HepG2 (cell line): Measurements from ENCODE around the gene NAGS. TPM values are rescaled to one million over a fixed set of nuclear protein-coding genes. Genes with fewer than 3 reads are reported as not detected.
A peak's percentile ranks its signal among the peaks of the same experiment; 100 is the strongest.

Experiments used
- ATAC-seq: fragments of 200-7000 bp; cut with Tn5 transposase; 3 replicates; pipeline ENCODE4 v1.9.1; 2020; ENCODE audit warnings: mild to moderate bottlenecking, moderate library complexity
- Bru-seq: library from RNA; stranded (reverse); fragments of 400-500 nt; gene quantifications from one replicate; lab custom pipeline; 2021; lab: Mats Ljungman, UMichigan
- BruChase-seq, 2 experiments: library from RNA; stranded (reverse); fragments of 400-500 nt; gene quantifications; one replicate each; lab custom pipeline; 2021; lab: Mats Ljungman, UMichigan
- BruUV-seq: library from RNA; stranded (reverse); fragments of 400-500 nt; replicated peaks from 2 replicates; lab custom pipeline; 2021; lab: Mats Ljungman, UMichigan
- CTCF ChIA-PET: fragments of 300-600 bp; formaldehyde crosslinking; extraction: SDS; loops from one replicate; lab custom pipeline; 2021; ENCODE audit warnings: low total read pairs, inconsistent platforms, low intra/inter-chr PET ratio; lab: Yijun Ruan, JAX
- POLR2A ChIA-PET: fragments of 350-600 bp; sonication (Branson Sonifier 250); formaldehyde crosslinking; loops from one replicate; lab custom pipeline; 2020; ENCODE audit warnings: antibody characterized with exemption, inconsistent platforms; lab: Yijun Ruan, JAX
- DNase-seq: peaks from one replicate; pipeline ENCODE4 v3.0.0-alpha.2; 2015; ENCODE audit warnings: low spot score
- FAIRE-seq: peaks from 3 replicates; lab custom pipeline; 2011; peaks lifted over from hg19 to GRCh38; lab: Jason Lieb, UNC
- H2AFZ ChIP-seq: one replicate; pipeline ENCODE4 v1.6.1; 2011; ENCODE audit warnings: low read length, inconsistent platforms
- H3K27ac ChIP-seq: fragments of 300-600 bp; 3 replicates; pipeline ENCODE4 v1.8.0; 2011; ENCODE audit warnings: mixed run types, mild to moderate bottlenecking, mixed read lengths, low read length, inconsistent platforms; ENCODE audit not compliant: insufficient read depth; ENCODE audit errors: extremely low read length
- H3K27me3 ChIP-seq, 2 experiments: fragments of 200-600 bp in 1 of 2; 2 replicates in 1 of 2; 3 replicates in 1 of 2; pipeline versions ENCODE4 v1.6.0 to v1.8.0; 2011; ENCODE audit warnings: low read length in 2 of 2, mild to moderate bottlenecking in 2 of 2, moderate library complexity in 2 of 2, inconsistent platforms in 1 of 2; ENCODE audit not compliant: insufficient read depth in 2 of 2, control insufficient read depth in 1 of 2
- H3K36me3 ChIP-seq, 2 experiments: fragments of 200-600 bp in 1 of 2; replicated peaks in 1 of 2; 2 replicates in 1 of 2; 3 replicates in 1 of 2; pipeline versions ENCODE4 v1.5.1 to v1.8.0; 2011; ENCODE audit warnings: low read length in 2 of 2, inconsistent platforms in 1 of 2; ENCODE audit not compliant: insufficient read depth in 2 of 2, control insufficient read depth in 1 of 2
- H3K4me1 ChIP-seq: 2 replicates; pipeline ENCODE4 v1.5.1; 2012; ENCODE audit warnings: low read length, inconsistent platforms; ENCODE audit not compliant: insufficient read depth
- H3K4me2 ChIP-seq: 2 replicates; pipeline ENCODE4 v1.6.0; 2011; ENCODE audit warnings: low read depth, low read length, inconsistent platforms
- H3K4me3 ChIP-seq, 3 experiments: fragments of 200-600 bp in 1 of 3; sonication (generic), shearing (Covaris generic) in 1 of 3; replicated peaks in 1 of 3; 2 replicates each; pipeline ENCODE4 v1.5.1; 2011 to 2016; ENCODE audit warnings: low read length in 3 of 3, inconsistent platforms in 2 of 3, low read depth in 2 of 3, mild to moderate bottlenecking in 2 of 3, control low read depth in 1 of 3, mixed read lengths in 1 of 3; ENCODE audit not compliant: insufficient read depth in 1 of 3
- H3K79me2 ChIP-seq: one replicate; pipeline ENCODE4 v1.6.1; 2011; ENCODE audit warnings: low read length, inconsistent platforms; ENCODE audit not compliant: insufficient read depth
- H3K9ac ChIP-seq: 2 replicates; pipeline ENCODE4 v1.6.0; 2011; ENCODE audit warnings: mild to moderate bottlenecking, low read depth, low read length, inconsistent platforms; ENCODE audit not compliant: insufficient read depth
- H3K9me3 ChIP-seq: 2 replicates; pipeline ENCODE4 v1.5.1; 2012; ENCODE audit warnings: mild to moderate bottlenecking, low read length
- H4K20me1 ChIP-seq: 2 replicates; pipeline ENCODE4 v1.6.0; 2011; ENCODE audit warnings: inconsistent platforms, mild to moderate bottlenecking, low read length, moderate library complexity; ENCODE audit not compliant: insufficient read depth
- KLF11 ChIP-seq: IDR thresholded peaks from 2 replicates; pipeline ENCODE4 v1.6.1; 2016; ENCODE audit warnings: missing compliant biosample characterization
- POLR2AphosphoS5 ChIP-seq: IDR thresholded peaks from 2 replicates; pipeline ENCODE4 v1.6.1; 2012; ENCODE audit warnings: low read depth, low read length
- SIN3A ChIP-seq: IDR thresholded peaks from 2 replicates; pipeline ENCODE4 v1.6.1; 2011; ENCODE audit warnings: low read depth, mild to moderate bottlenecking, control low read depth, low read length, borderline replicate concordance
- TGIF2 ChIP-seq: IDR thresholded peaks from 2 replicates; pipeline ENCODE4 v1.6.1; 2016; ENCODE audit warnings: control low read depth, missing compliant biosample characterization
- ZNF710 ChIP-seq: sonication (generic); formaldehyde crosslinking; IDR thresholded peaks from 2 replicates; pipeline ENCODE4 v1.5.0; 2020; ENCODE audit warnings: mild to moderate bottlenecking, missing genetic modification reagents, borderline replicate concordance
- ZSCAN25 ChIP-seq: sonication (generic); formaldehyde crosslinking; IDR thresholded peaks from 2 replicates; pipeline ENCODE4 v1.8.0; 2022; ENCODE audit warnings: mild to moderate bottlenecking, missing genetic modification reagents
- WGBS: methylation state at CpG from one replicate; pipeline ENCODE4 v1.1.6; 2017; ENCODE audit warnings: low lambda C conversion rate; 5-methylcytosine and 5-hydroxymethylcytosine counted together
- in situ Hi-C: cut with HindIII; loops from 2 replicates; pipeline ENCODE4 v1.10.0; 2017; ENCODE audit warnings: low pct_unique_long_range_greater_than_20kb; ENCODE audit not compliant: extremely low pct_ligation_motif_present
- intact Hi-C: fragments of 100-400 bp; cut with micrococcal nuclease; formaldehyde crosslinking; loops from one replicate; pipeline ENCODE4 v1.10.0; 2022; ENCODE audit not compliant: unreplicated experiment
- long read RNA-seq, 2 experiments: library from RNA in 1 of 2; library from polyadenylated mRNA in 1 of 2; stranded (forward) in 1 of 2; unstranded in 1 of 2; transcript quantifications; one replicate each; pipeline ENCODE4 v2.0.0, GENCODE V29; 2019 to 2022
- polyA minus RNA-seq, 3 experiments: library from RNA; depleted of rRNA, polyadenylated mRNA; stranded (reverse); fragments of >200 nt; gene quantifications; 2 replicates each; pipeline ENCODE4 v1.2.3, GENCODE V29; 2011; ENCODE audit warnings: low replicate concordance in 1 of 3
- polyA plus RNA-seq, 8 experiments: library from polyadenylated mRNA; depleted of rRNA in 3 of 8; stranded (reverse) in 7 of 8; unstranded in 1 of 8; fragments of >200 nt; fragmentation: Illumina TruSeq in 4 of 8; extraction: Trizol in 4 of 8; gene quantifications; 2 replicates each; pipeline versions ENCODE4 v1.2.1 to v1.2.3, GENCODE V29; 2011 to 2016; ENCODE audit warnings: low read depth in 4 of 8, missing spikeins in 1 of 8, mixed read lengths in 1 of 8; ENCODE audit not compliant: insufficient read depth in 1 of 8
- total RNA-seq, 5 experiments: library from RNA; depleted of rRNA; stranded (reverse); fragments of >200 nt; fragmentation: Illumina TruSeq; extraction: Trizol; gene quantifications; 2 replicates each; pipeline ENCODE4 v1.2.3, GENCODE V29; 2016; ENCODE audit warnings: low read depth in 1 of 5

Gene NAGS
- 3.0 and 4.3 TPM in 2 replicates for total RNA-seq (2016; rRNA removed; fragmentation: Illumina TruSeq; extraction: Trizol)
- total RNA-seq (2016; cell fraction: cytosol; rRNA removed; fragmentation: Illumina TruSeq; extraction: Trizol; ENCODE audit: low read depth) = 1.2 TPM in 2 replicates
- 2.8 and 4.3 TPM in 2 replicates for total RNA-seq (2016; cell fraction: insoluble cytoplasmic fraction; rRNA removed; fragmentation: Illumina TruSeq; extraction: Trizol)
- 2.2 and 2.3 TPM in 2 replicates for total RNA-seq (2016; cell fraction: membrane; rRNA removed; fragmentation: Illumina TruSeq; extraction: Trizol)
- 2.6 and 2.8 TPM in 2 replicates for total RNA-seq (2016; cell fraction: nucleus; rRNA removed; fragmentation: Illumina TruSeq; extraction: Trizol)
- 5.1 and 10.3 TPM in 2 replicates for polyA plus RNA-seq (2011; rRNA removed)
- 5.9 and 6.6 TPM in 2 replicates for polyA plus RNA-seq (2011; cell fraction: cytosol; rRNA removed)
- polyA plus RNA-seq (2011; cell fraction: nucleus; rRNA removed) = 13.6 and 19.6 TPM in 2 replicates
- polyA plus RNA-seq (2012) = 2.8 and 7.9 TPM in 2 replicates
- polyA plus RNA-seq (2016; cell fraction: cytosol; fragmentation: Illumina TruSeq; extraction: Trizol; ENCODE audit: low read depth) = 0.93 and 1.1 TPM in 2 replicates
- 2.4 and 3.6 TPM in 2 replicates for polyA plus RNA-seq (2016; cell fraction: insoluble cytoplasmic fraction; fragmentation: Illumina TruSeq; extraction: Trizol; ENCODE audit: low read depth)
- polyA plus RNA-seq (2016; cell fraction: membrane; fragmentation: Illumina TruSeq; extraction: Trizol; ENCODE audit: low read depth) = 1.6 and 1.8 TPM in 2 replicates
- polyA plus RNA-seq (2016; cell fraction: nucleus; fragmentation: Illumina TruSeq; extraction: Trizol; ENCODE audit: insufficient read depth, low read depth) = 5.8 and 5.9 TPM in 2 replicates
- polyA minus RNA-seq (2011; rRNA and poly(A)+ RNA removed; ENCODE audit: low replicate concordance) = 0.82 and 14.6 TPM in 2 replicates
- 4.7 and 6.5 TPM in 2 replicates for polyA minus RNA-seq (2011; cell fraction: cytosol; rRNA and poly(A)+ RNA removed)
- 4.0 and 9.2 TPM in 2 replicates for polyA minus RNA-seq (2011; cell fraction: nucleus; rRNA and poly(A)+ RNA removed)
- Bru-seq, nascent RNA = percentile 44 among the genes with signal in this experiment
- BruChase-seq, experiment 1, labeled RNA remaining after a 6-hour chase = percentile 54 among the genes with signal in this experiment
- BruChase-seq, experiment 2, labeled RNA remaining after a 2-hour chase = percentile 49 among the genes with signal in this experiment
- long read RNA-seq, experiment 1, partial matches to known transcripts = 0 of 5 reads
- long read RNA-seq, experiment 1, other reads (novel, unspliced or antisense) = 2 of 5 reads
- long read RNA-seq, experiment 2, transcript NAGS-201 (7 exons, 2,182 nt) = major isoform, 30 of 37 reads
- long read RNA-seq, experiment 2, partial matches to known transcripts = 4 of 37 reads
- long read RNA-seq, experiment 2, other reads (novel, unspliced or antisense) = 3 of 37 reads

- FAIRE-seq (no peak), ATAC-seq (peak; percentile 32), DNase-seq (peak; percentile 67)
- H3K4me3 ChIP-seq = peak within 1 kb of the TSS; percentile 52 to 80 (median 56)
- peaks cover 61% of the 10 kb centered on the region for H3K4me1 ChIP-seq
- in situ Hi-C loops (no loop called here), intact Hi-C loops (no loop called here)
- peak within 1 kb of the TSS; percentile 71 for H2AFZ ChIP-seq
- no peaks in the 10 kb centered on the region for H3K79me2 ChIP-seq
- no peaks in the 10 kb centered on the region for H4K20me1 ChIP-seq
- H3K36me3 ChIP-seq = peaks cover 0 to 8% of the 10 kb centered on the region in 2 experiments; a peak in 2 of 5 replicates
- 2% methylated on average over 6 of the region's 25 CpGs for WGBS
- peak within 1 kb of the TSS; percentile 26 for H3K27ac ChIP-seq
- H3K9ac ChIP-seq = peak within 1 kb of the TSS; percentile 71
- no peaks in the 10 kb centered on the region; a peak in 1 of 5 replicates for H3K27me3 ChIP-seq
- BruUV-seq = no TSS peak
- peak within 1 kb of the TSS; percentile 88 for H3K4me2 ChIP-seq
- CTCF ChIA-PET = no interaction called here
- no peaks in the 10 kb centered on the region for H3K9me3 ChIP-seq
- POLR2A ChIA-PET = interaction anchor here (0.5 to 4.5 kb wide), 6 partner anchors 11 to 198 kb away, joined by 3 to 39 read pairs (median 4); partner anchors contain the start of genes LSM12 and TMEM101
- TF ChIP-seq SIN3A (0 out of 2 replicates have a peak, but pooled peaks have one; percentile 41), ZNF710 (CRISPR knock-in tag) (0 out of 2 replicates have a peak, but pooled peaks have one; percentile 38), TGIF2 (CRISPR knock-in tag) (0 out of 2 replicates have a peak, but pooled peaks have one; percentile 51), ZSCAN25 (CRISPR knock-in tag) (peak; percentile 56; the same call in 1 of the 2 replicates), KLF11 (CRISPR knock-in tag) (no peak), POLR2AphosphoS5 (peak; percentile 17; the same call in 1 of the 2 replicates)
These were observed at the start of gene NAGS for GRCh38 chr17:44004077-44004760. Gene NAGS, plus strand, starts transcription at chr17:44004622. Its CDS starts 42 bp downstream, at chr17:44004664.
